ENCODE measurements around the gene ATP8B4.

Gene ATP8B4

DNA sequence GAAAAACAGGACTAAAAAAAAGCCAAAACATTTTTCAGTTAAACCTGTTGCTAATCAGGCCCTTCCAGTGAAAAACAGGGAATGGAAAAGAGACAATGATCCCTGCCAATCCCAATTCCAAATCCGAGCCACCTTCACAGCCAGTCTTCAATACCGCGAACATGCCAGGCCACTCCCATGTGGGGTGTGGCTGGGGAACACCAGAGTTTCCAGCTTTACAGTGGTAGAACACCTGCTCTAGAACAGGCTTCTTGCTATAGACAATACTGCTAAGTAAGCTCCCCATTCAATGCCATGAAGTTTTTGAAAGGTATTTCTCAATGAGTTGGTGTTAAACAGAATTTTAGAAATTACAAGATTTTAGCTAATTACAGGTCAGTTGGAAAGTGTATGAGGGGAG is 228.3 kb downstream of the ATP8B4 start:
- no peak for TF ChIP-seq EP300 (IDR thresholded peaks at IDR 0.05; ENCODE audit: borderline replicate concordance)
- TF ChIP-seq YY1 (IDR thresholded peaks at IDR 0.05; ENCODE audit: low read depth), result no peak
- TF ChIP-seq TCF12 (IDR thresholded peaks at IDR 0.05; ENCODE audit: low read depth), result no peak
- no peak for TF ChIP-seq FOXM1 (IDR thresholded peaks at IDR 0.05; ENCODE audit: borderline replicate concordance, low read depth)
- TF ChIP-seq TAF1 (IDR thresholded peaks at IDR 0.05; ENCODE audit: low read depth), result no peak
- no peak for TF ChIP-seq RAD21 (IDR thresholded peaks at IDR 0.05; ENCODE audit: low read depth)
- TF ChIP-seq, protein P1, sequence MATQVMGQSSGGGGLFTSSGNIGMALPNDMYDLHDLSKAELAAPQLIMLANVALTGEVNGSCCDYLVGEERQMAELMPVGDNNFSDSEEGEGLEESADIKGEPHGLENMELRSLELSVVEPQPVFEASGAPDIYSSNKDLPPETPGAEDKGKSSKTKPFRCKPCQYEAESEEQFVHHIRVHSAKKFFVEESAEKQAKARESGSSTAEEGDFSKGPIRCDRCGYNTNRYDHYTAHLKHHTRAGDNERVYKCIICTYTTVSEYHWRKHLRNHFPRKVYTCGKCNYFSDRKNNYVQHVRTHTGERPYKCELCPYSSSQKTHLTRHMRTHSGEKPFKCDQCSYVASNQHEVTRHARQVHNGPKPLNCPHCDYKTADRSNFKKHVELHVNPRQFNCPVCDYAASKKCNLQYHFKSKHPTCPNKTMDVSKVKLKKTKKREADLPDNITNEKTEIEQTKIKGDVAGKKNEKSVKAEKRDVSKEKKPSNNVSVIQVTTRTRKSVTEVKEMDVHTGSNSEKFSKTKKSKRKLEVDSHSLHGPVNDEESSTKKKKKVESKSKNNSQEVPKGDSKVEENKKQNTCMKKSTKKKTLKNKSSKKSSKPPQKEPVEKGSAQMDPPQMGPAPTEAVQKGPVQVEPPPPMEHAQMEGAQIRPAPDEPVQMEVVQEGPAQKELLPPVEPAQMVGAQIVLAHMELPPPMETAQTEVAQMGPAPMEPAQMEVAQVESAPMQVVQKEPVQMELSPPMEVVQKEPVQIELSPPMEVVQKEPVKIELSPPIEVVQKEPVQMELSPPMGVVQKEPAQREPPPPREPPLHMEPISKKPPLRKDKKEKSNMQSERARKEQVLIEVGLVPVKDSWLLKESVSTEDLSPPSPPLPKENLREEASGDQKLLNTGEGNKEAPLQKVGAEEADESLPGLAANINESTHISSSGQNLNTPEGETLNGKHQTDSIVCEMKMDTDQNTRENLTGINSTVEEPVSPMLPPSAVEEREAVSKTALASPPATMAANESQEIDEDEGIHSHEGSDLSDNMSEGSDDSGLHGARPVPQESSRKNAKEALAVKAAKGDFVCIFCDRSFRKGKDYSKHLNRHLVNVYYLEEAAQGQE (IDR thresholded peaks at IDR 0.05; ENCODE audit: low read depth), result no peak
- TF ChIP-seq, protein P2, sequence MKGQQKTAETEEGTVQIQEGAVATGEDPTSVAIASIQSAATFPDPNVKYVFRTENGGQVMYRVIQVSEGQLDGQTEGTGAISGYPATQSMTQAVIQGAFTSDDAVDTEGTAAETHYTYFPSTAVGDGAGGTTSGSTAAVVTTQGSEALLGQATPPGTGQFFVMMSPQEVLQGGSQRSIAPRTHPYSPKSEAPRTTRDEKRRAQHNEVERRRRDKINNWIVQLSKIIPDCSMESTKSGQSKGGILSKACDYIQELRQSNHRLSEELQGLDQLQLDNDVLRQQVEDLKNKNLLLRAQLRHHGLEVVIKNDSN (IDR thresholded peaks at IDR 0.05), result no peak
- no peak for TF ChIP-seq CREB1 (IDR thresholded peaks at IDR 0.05; ENCODE audit: low read depth)
- TF ChIP-seq, protein P3, sequence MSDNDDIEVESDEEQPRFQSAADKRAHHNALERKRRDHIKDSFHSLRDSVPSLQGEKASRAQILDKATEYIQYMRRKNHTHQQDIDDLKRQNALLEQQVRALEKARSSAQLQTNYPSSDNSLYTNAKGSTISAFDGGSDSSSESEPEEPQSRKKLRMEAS (IDR thresholded peaks at IDR 0.05), result no peak
- TF ChIP-seq TEAD4 (IDR thresholded peaks at IDR 0.05), result no peak
- TF ChIP-seq CEBPB (IDR thresholded peaks at IDR 0.05), result no peak

DNA sequence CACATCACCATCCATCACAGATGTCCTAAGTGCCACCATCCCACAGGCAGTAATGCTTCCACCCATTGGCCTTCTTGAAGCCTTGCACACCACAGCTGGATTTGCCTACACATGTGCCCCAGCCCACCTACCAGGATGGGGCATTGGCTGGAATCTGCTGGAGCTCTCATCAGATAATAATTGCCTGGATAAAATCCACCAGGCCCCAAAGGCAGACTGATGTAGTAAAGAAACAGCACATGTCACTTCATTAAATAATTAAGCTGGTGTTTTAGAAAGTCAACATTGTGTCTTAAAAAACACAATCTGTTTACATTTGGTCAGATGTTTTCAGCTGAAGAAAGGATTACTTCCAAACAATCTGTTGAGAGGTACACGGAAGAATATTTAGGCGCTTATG is 229.5 kb downstream of the ATP8B4 start:
- TF ChIP-seq EP300 (IDR thresholded peaks at IDR 0.05; ENCODE audit: borderline replicate concordance), result no peak
- TF ChIP-seq, protein P2 (IDR thresholded peaks at IDR 0.05), result no peak
- TF ChIP-seq, protein P3 (IDR thresholded peaks at IDR 0.05), result no peak
- no peak for TF ChIP-seq TAF1 (IDR thresholded peaks at IDR 0.05; ENCODE audit: low read depth)
- no peak for TF ChIP-seq TEAD4 (IDR thresholded peaks at IDR 0.05)
- no peak for TF ChIP-seq FOXM1 (IDR thresholded peaks at IDR 0.05; ENCODE audit: borderline replicate concordance, low read depth)
- TF ChIP-seq CREB1 (IDR thresholded peaks at IDR 0.05; ENCODE audit: low read depth), result no peak
- TF ChIP-seq CEBPB (IDR thresholded peaks at IDR 0.05), result no peak
- no peak for TF ChIP-seq NFIC (IDR thresholded peaks at IDR 0.05)

DNA sequence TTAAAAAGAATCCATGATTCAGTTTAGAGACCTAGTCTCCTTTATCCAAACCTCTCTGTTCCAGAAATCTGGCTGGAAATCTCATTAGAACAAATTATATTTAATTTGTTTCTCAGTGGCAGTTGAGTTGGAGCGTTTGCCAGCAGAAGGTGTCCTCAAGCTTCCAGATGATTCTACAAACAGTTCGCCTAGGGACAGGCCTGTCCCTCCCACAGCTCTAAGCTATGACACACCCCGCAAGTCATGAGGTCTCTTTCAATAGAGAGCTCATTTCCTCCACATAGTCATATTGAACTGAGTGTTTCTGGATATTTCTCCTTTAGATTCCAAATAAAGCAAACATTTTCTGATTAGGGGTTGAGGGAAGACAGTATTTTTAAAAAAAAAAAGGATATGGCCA is 230.3 kb downstream of the ATP8B4 start:
- TF ChIP-seq, protein P2 (IDR thresholded peaks at IDR 0.05), result no peak
- TF ChIP-seq FOXM1 (IDR thresholded peaks at IDR 0.05; ENCODE audit: borderline replicate concordance, low read depth), result no peak
- TF ChIP-seq, protein P3 (IDR thresholded peaks at IDR 0.05), result no peak
- no peak for TF ChIP-seq YY1 (IDR thresholded peaks at IDR 0.05; ENCODE audit: low read depth)
- no peak for TF ChIP-seq RAD21 (IDR thresholded peaks at IDR 0.05; ENCODE audit: low read depth)
- no peak for TF ChIP-seq CREB1 (IDR thresholded peaks at IDR 0.05; ENCODE audit: low read depth)
- no peak for TF ChIP-seq TEAD4 (IDR thresholded peaks at IDR 0.05)
- no peak for TF ChIP-seq CEBPB (IDR thresholded peaks at IDR 0.05)
- no peak for TF ChIP-seq ZBTB7A (IDR thresholded peaks at IDR 0.05; ENCODE audit: low read depth)
- no peak for TF ChIP-seq TCF12 (IDR thresholded peaks at IDR 0.05; ENCODE audit: low read depth)
- no peak for TF ChIP-seq NFIC (IDR thresholded peaks at IDR 0.05)

DNA sequence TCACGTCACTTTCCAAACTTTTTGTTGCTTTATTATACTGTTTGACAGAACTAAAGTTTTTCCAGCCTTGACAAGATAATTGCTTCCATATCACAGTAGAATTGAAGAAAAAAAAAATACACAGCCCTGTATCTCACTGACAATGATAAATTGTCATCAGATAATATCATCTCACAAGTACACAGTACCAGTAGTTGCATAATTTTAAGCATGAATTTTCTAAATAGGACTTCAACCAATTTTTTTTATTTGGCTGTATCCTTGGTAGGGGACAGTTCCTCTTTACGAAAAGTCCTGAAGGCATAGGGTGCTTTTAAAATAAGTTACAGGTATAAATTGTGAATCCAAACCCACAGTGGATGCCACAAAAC is 230.7 kb downstream of the ATP8B4 start:
- TF ChIP-seq, protein P1 (IDR thresholded peaks at IDR 0.05; ENCODE audit: low read depth), result no peak
- TF ChIP-seq, protein P3 (IDR thresholded peaks at IDR 0.05), result no peak
- no peak for TF ChIP-seq TAF1 (IDR thresholded peaks at IDR 0.05; ENCODE audit: low read depth)
- no peak for TF ChIP-seq EP300 (IDR thresholded peaks at IDR 0.05; ENCODE audit: borderline replicate concordance)
- TF ChIP-seq FOXM1 (IDR thresholded peaks at IDR 0.05; ENCODE audit: borderline replicate concordance, low read depth), result no peak
- TF ChIP-seq CREB1 (IDR thresholded peaks at IDR 0.05; ENCODE audit: low read depth), result no peak
- no peak for TF ChIP-seq ZBTB7A (IDR thresholded peaks at IDR 0.05; ENCODE audit: low read depth)
- no peak for TF ChIP-seq TCF12 (IDR thresholded peaks at IDR 0.05; ENCODE audit: low read depth)
- TF ChIP-seq EGR1 (IDR thresholded peaks at IDR 0.05), result no peak
- no peak for TF ChIP-seq TEAD4 (IDR thresholded peaks at IDR 0.05)
- TF ChIP-seq, protein P2 (IDR thresholded peaks at IDR 0.05), result no peak
- no peak for TF ChIP-seq CEBPB (IDR thresholded peaks at IDR 0.05)
- TF ChIP-seq YY1 (IDR thresholded peaks at IDR 0.05; ENCODE audit: low read depth), result no peak

Data from Ishikawa (cell line).